IgD-negative memory B cell (primary cell): ENCODE measurements around the gene FAM13A. TPM values are rescaled to one million over a fixed set of nuclear protein-coding genes. Genes with fewer than 3 reads are reported as not detected.
"Not testable (repeated sequence)": the region's sequence is repeated elsewhere in the genome, so short reads cannot be mapped to it uniquely, and the experiment has no call there.

Experiments used
- H3K27ac Mint-ChIP-seq, 3 donors: one replicate each; pipeline ENCODE4 v1.8.0; 2020 to 2022; ENCODE audit warnings: mild to moderate bottlenecking in 3 of 3, mixed read lengths in 3 of 3, moderate library complexity in 1 of 3
- H3K27me3 Mint-ChIP-seq: one replicate; pipeline ENCODE4 v1.8.0; 2021; ENCODE audit warnings: mixed read lengths
- H3K36me3 Mint-ChIP-seq: one replicate; pipeline ENCODE4 v1.8.0; 2020; ENCODE audit warnings: mild to moderate bottlenecking, mixed read lengths
- H3K4me1 Mint-ChIP-seq, 3 donors: one replicate each; pipeline ENCODE4 v1.8.0; 2020 to 2022; ENCODE audit warnings: mixed read lengths in 3 of 3, mild to moderate bottlenecking in 1 of 3
- H3K4me3 Mint-ChIP-seq, 4 donors: one replicate each; pipeline ENCODE4 v1.8.0; 2020 to 2022; ENCODE audit warnings: mild to moderate bottlenecking in 4 of 4, mixed read lengths in 4 of 4, moderate library complexity in 3 of 4
- H3K9me3 Mint-ChIP-seq, 3 donors: one replicate each; pipeline ENCODE4 v1.8.0; 2020 to 2021; ENCODE audit warnings: mixed read lengths in 3 of 3, mild to moderate bottlenecking in 1 of 3
- polyA plus RNA-seq: library from polyadenylated mRNA; unstranded; fragments of 300-500 nt; fragmentation: Illumina TruSeq; gene quantifications from one replicate; pipeline ENCODE4 v1.2.3, GENCODE V29; 2021

The FAM13A gene
- 2.3 TPM for polyA plus RNA-seq

DNA sequence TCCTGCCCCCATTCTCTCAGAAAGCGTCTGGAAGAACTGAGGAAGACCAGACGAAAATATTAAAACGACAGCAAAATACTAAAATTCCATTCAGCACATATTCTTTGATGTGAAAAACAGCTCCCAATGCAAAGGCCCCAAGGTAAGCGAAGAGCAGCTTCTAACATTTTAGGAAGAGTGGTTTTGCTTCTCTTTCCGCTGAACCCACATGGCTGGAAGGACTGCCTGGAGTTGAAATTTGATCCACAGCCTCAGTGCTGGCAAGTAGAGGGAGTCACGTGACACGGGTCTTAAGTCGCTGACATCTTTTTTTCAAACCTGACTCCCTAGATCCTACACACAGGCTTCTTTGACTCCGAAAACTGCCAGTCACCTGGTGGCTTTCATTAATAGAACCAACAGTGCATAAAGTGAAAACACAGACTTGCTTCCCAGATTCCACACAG, at the start of gene FAM13A:
TSS of gene FAM13A (minus strand) at position 233 of the 446 bp plus-strand sequence. CDS start at position 12, 221 bp downstream.
- peaks cover 3 to 11% (median 5%) of the 10 kb centered on the region in 3 donors for H3K9me3 Mint-ChIP-seq
- H3K27me3 Mint-ChIP-seq: no peaks in the 10 kb centered on the region
- H3K36me3 Mint-ChIP-seq: peaks cover 2% of the 10 kb centered on the region
- H3K4me3 Mint-ChIP-seq: peak within 1 kb of the TSS in 2 of 4 donors; percentile 18 to 63
- H3K4me1 Mint-ChIP-seq: peaks cover 5 to 9% (median 6%) of the 10 kb centered on the region in 3 donors
- H3K27ac Mint-ChIP-seq: peak within 1 kb of the TSS in 1 of 3 donors; percentile 4

DNA sequence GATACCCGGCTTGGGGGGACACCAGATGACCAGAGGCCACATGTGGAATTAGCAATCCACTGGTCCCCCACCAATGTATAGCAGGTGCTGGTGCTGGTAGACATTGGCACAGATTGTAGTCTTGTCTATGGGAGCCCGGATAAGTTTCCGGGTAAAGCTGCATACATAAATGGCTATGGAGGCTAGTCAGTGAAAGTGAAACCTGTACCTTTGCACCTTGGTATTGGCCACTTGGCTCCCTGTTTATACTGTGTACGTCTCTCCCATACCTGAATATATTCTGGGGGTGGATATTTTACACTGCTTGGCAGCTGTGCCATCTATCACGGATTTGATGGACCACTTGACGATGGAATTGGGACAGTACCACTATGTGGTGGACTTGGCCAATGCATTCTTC, 48.7 kb upstream of the FAM13A start:
- H3K27ac Mint-ChIP-seq: no peak overlapping the region
- H3K9me3 Mint-ChIP-seq: no peaks in the 10 kb centered on the region
- peaks cover 12 to 25% (median 13%) of the 10 kb centered on the region in 3 donors for H3K4me1 Mint-ChIP-seq
- no peaks in the 10 kb centered on the region for H3K27me3 Mint-ChIP-seq
- H3K4me3 Mint-ChIP-seq: no peak overlapping the region
- peaks cover 1% of the 10 kb centered on the region for H3K36me3 Mint-ChIP-seq

DNA sequence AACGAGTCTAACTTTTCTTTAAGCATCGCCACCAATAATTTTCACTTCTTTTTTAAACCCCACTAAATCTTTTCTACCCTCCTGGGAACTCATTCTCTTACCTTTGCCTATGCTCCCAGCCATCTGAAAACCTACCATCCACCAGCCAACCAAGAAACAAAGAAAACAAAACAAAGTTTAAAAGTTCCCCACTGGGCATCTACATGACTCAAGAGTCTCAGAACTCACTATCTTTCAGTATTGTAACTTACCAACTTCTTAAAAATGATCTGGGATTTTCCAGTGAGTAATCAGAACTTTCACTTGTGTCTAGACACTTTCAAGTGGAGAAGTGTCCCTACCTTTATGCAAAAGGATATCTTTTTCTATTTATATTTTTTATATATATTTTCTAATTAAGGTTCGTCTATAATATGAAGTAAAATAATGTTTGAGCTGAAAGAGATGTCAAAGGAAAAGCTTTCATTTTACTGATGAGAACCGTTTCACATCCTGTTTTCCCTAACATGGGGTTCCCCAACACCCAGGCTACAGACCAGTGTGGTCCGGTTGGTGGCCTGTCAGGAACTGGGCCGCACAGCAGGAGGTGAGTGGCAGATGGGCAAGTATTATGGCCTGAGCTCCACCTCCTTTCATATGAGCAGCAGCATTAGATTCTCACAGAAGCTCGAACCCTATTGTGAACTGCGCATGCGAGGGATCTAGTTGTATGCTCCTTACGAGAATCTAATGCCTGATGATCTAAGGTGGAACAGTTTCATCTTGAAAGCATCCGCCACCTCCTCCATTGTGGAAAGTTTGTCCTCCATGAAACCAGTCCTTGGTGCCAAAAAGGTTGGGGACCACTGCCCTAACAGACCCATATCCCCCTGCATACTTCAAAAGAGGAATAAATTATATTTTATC, 44.5 kb upstream of the FAM13A start:
- Mint-ChIP-seq H3K36me3 (peaks cover 5% of the 10 kb centered on the region), H3K27ac (peak overlapping the region; percentile 21 to 50 (median 30)), H3K4me1 (peaks cover 6 to 21% (median 9%) of the 10 kb centered on the region in 3 donors), H3K27me3 (no peaks in the 10 kb centered on the region), H3K4me3 (peak overlapping the region; percentile 22 to 77 (median 40)), H3K9me3 (peaks cover 0 to 7% (median 5%) of the 10 kb centered on the region in 3 donors)

DNA sequence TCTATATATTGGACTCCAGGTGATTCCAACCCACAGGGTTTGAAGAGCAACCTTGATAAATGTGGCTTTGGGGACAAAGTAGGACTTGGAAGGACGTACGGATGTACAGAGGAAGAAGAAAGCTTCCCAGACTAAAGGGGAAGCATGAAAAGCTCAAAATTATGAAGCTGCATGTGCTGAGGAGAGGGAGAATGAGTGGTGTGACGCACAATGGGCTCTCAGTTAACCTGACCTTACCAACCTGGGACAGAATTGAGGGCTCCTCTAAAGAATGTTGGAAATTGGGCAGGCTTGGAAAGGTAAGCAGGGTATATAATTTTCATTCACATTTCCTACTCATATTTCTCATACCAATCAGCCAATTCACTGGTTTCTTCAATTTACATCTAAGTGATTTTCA, 43.9 kb upstream of the FAM13A start:
- Mint-ChIP-seq H3K36me3 (peaks cover 5% of the 10 kb centered on the region), H3K9me3 (peaks cover 0 to 7% (median 5%) of the 10 kb centered on the region in 3 donors), H3K27ac (peak overlapping the region; percentile 21 to 50 (median 30)), H3K4me1 (peaks cover 6 to 21% (median 9%) of the 10 kb centered on the region in 3 donors), H3K27me3 (no peaks in the 10 kb centered on the region), H3K4me3 (peak overlapping the region; percentile 22 to 77 (median 40))

DNA sequence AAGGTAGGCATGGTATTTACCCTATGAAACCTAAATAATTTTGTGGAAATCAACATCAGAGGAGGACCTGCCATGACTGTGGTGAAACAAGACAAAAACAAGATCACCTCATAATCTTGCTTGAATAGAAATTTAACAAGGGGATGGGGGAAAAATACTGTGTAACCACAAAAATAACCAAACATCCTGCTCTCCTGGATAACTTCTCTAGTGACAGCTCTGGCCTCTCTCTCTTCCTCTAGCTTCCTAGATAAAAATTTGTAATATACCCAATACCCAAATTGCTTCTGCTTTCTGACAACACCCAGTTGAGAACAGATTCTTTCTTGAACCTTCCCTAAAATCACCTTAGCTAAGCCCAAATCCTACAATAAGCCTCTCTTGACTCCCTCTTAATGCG, 42.5 kb upstream of the FAM13A start:
- peaks cover 0 to 7% (median 5%) of the 10 kb centered on the region in 3 donors for H3K9me3 Mint-ChIP-seq
- no peaks in the 10 kb centered on the region for H3K27me3 Mint-ChIP-seq
- H3K4me3 Mint-ChIP-seq: no peak overlapping the region
- H3K4me1 Mint-ChIP-seq: peaks cover 6 to 21% (median 9%) of the 10 kb centered on the region in 3 donors
- H3K36me3 Mint-ChIP-seq: peaks cover 5% of the 10 kb centered on the region
- no peak overlapping the region for H3K27ac Mint-ChIP-seq

DNA sequence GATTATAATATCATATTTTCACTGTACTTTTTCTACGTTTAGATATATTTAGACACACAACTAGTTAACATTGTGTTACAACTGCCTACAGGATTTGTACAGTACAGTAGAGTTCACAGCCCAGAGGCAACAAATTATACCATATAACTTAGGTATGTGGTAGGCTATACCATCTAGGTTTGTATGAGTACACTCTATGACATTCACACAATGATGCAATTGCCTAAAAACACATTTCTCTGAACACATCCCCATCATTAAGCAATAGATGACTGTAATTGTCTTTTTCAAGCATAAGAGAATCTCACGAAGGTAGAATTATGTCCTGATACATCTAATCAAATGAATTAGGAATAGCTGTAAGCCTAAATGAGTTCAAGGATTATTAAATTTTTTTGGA, 42.0 kb upstream of the FAM13A start:
- Mint-ChIP-seq H3K27me3 (no peaks in the 10 kb centered on the region), H3K9me3 (peaks cover 0 to 7% (median 5%) of the 10 kb centered on the region in 3 donors), H3K27ac (no peak overlapping the region), H3K4me3 (no peak overlapping the region), H3K4me1 (peaks cover 6 to 21% (median 9%) of the 10 kb centered on the region in 3 donors), H3K36me3 (peaks cover 5% of the 10 kb centered on the region)

DNA sequence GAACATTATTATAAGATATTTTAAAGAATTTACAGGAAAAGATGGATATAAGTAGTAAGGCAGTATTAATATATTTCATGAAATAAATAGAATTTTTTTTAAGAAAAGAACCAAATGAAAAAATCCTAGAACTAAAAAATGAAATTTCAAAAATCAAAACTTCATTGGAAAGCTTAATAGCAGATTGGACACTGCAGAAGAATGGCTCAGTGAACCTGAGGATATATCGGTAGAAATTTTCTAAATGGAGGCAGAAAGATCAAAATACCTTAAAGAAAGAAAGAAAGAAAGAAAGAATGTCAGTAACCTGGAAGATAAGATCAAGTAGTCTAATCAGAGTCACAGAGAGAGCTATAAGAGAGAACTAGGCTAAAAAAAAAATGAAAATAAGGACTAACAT, 21.3 kb upstream of the FAM13A start:
- no peaks in the 10 kb centered on the region for H3K27me3 Mint-ChIP-seq
- peaks cover 3 to 18% (median 12%) of the 10 kb centered on the region in 3 donors for H3K9me3 Mint-ChIP-seq
- H3K4me1 Mint-ChIP-seq: peaks cover 0 to 2% (median 0%) of the 10 kb centered on the region in 3 donors
- H3K36me3 Mint-ChIP-seq: peaks cover 1% of the 10 kb centered on the region
- H3K27ac Mint-ChIP-seq: no peak overlapping the region
- H3K4me3 Mint-ChIP-seq: peak overlapping the region in 1 of 4 donors; percentile 70

DNA sequence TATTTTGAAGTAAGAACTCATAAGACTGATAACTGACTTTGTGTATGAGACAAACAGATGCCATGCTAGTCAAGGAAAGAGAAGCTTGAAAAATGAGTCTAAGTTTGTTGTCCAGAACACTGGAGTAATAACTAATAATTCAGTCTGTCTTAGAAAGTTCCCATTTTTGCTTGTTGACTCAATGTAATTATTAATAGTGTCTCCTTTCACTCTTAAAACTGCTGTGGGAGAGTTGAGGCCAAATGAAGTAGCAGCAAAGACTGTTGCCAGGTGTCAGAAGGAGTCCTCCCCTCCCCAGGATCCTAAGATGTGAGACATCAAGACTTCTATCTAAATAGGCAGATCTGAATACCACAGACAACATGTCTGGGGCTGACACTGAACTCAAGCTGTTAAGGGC, 20.8 kb upstream of the FAM13A start:
- peaks cover 0 to 2% (median 0%) of the 10 kb centered on the region in 3 donors for H3K4me1 Mint-ChIP-seq
- peaks cover 3 to 18% (median 9%) of the 10 kb centered on the region in 3 donors for H3K9me3 Mint-ChIP-seq
- peaks cover 1% of the 10 kb centered on the region for H3K36me3 Mint-ChIP-seq
- no peak overlapping the region for H3K27ac Mint-ChIP-seq
- H3K27me3 Mint-ChIP-seq: no peaks in the 10 kb centered on the region
- H3K4me3 Mint-ChIP-seq: no peak overlapping the region

DNA sequence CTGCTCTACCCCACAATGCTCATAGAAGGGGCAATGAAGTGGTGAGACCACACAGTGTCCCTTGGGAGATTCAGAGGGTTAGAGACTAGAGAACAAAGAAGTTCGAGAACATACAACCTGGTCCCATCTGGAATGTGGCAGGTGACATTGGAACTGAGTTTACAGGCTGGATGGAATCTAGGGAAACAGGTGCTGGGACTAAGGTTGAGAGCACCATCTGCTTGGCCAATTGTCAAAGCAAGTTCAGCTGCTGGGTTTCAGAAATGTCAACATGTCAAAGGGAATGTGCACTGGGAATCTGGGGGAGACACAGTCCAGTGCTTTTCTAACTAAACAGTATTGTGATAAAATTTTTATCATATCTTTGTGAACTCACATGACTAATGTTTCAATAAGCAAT, 15.9 kb upstream of the FAM13A start:
- Mint-ChIP-seq H3K27ac (no peak overlapping the region), H3K4me3 (no peak overlapping the region), H3K4me1 (peaks cover 3 to 4% (median 3%) of the 10 kb centered on the region in 3 donors), H3K9me3 (peaks cover 3 to 12% (median 6%) of the 10 kb centered on the region in 3 donors), H3K27me3 (peaks cover 2% of the 10 kb centered on the region), H3K36me3 (no peaks in the 10 kb centered on the region)

DNA sequence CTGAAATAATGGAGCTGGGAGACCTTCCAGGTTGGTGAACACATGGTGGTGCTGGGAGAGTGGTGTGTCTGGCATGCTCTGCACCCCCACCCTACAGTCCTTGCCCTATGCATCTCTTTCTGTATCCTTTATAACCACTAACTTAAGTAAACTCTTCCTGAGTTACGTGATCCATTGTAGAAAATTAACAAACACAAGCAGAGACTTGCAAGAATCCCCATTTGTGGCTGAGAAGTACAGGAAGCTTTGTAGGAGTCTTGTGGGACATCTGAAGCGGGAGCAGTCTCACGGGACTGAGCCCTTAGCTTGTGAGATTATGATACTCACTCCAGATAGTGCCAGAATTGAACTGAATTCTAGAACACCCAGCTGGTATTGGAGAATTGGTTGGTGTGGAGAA, 14.3 kb upstream of the FAM13A start:
- H3K4me1 Mint-ChIP-seq: peaks cover 3 to 4% (median 3%) of the 10 kb centered on the region in 3 donors
- no peak overlapping the region for H3K27ac Mint-ChIP-seq
- H3K36me3 Mint-ChIP-seq: no peaks in the 10 kb centered on the region
- H3K9me3 Mint-ChIP-seq: peaks cover 0 to 3% (median 0%) of the 10 kb centered on the region in 3 donors
- H3K4me3 Mint-ChIP-seq: no peak overlapping the region
- H3K27me3 Mint-ChIP-seq: peaks cover 2% of the 10 kb centered on the region

DNA sequence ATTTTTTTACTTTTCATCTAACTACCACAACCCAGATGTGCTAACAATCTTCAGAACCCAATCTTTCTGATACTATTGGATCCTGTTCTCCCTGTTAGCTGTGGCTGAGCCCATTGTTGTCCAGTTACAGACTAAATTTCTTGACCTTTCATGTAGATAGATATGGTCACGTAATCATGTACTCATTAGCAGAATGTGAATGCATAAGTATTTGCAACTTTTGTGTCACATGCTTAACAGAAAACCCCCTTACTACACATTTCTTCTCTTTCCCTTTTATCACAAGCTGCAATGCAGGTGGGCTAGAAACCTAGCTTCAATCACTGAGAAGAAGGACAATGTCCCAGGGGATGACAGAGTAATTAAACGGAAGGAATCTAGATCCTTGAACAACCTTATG, 13.1 kb upstream of the FAM13A start:
- Mint-ChIP-seq H3K9me3 (no peaks in the 10 kb centered on the region), H3K4me1 (peaks cover 3 to 4% (median 3%) of the 10 kb centered on the region in 3 donors), H3K36me3 (no peaks in the 10 kb centered on the region), H3K27me3 (peaks cover 2% of the 10 kb centered on the region), H3K27ac (no peak overlapping the region), H3K4me3 (no peak overlapping the region)

DNA sequence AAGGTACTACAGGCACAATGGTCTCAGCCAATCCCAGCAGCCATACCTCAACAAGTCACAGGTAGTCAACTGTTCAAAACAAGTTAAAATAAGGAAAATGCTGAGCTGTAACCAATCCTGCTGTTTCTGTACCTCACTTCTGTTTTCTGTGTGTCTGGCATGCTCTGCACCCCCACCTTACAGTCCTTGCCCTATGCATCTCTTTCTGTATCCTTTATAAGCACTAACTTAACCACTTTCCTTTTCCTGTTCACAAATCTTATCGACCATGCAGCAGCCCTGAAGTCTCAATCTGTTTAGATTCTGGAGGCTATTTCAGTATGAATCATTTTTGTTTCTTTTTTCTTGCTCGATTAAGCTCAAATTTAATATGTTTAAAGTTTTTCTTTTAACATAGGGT, 12.5 kb upstream of the FAM13A start:
- Mint-ChIP-seq H3K27ac (no peak overlapping the region), H3K4me3 (no peak overlapping the region), H3K36me3 (no peaks in the 10 kb centered on the region), H3K27me3 (peaks cover 2% of the 10 kb centered on the region), H3K9me3 (no peaks in the 10 kb centered on the region), H3K4me1 (peaks cover 3 to 4% (median 3%) of the 10 kb centered on the region in 3 donors)

DNA sequence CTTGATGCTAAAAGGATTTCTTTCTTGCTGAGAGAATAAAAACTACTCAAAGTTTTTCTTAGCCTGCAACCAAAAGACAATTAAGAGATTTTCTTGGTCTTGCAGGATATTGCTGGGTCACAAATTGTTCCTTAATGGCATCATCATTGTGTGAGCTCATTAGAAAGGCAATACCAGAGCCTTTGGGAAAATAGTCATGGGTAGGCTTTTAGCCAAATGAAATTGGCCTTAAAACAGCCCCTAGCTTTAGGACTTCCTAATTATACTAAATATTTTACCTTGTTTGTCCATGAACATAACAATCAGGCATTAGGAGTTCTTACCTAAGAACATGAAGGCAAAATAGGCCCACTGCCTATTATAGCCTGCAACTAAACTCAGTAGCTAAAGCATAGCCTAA, 10.4 kb upstream of the FAM13A start:
- no peak overlapping the region for H3K27ac Mint-ChIP-seq
- H3K4me3 Mint-ChIP-seq: no peak overlapping the region
- H3K4me1 Mint-ChIP-seq: peaks cover 3 to 4% (median 3%) of the 10 kb centered on the region in 3 donors
- no peaks in the 10 kb centered on the region for H3K9me3 Mint-ChIP-seq
- H3K27me3 Mint-ChIP-seq: peaks cover 2% of the 10 kb centered on the region
- no peaks in the 10 kb centered on the region for H3K36me3 Mint-ChIP-seq

DNA sequence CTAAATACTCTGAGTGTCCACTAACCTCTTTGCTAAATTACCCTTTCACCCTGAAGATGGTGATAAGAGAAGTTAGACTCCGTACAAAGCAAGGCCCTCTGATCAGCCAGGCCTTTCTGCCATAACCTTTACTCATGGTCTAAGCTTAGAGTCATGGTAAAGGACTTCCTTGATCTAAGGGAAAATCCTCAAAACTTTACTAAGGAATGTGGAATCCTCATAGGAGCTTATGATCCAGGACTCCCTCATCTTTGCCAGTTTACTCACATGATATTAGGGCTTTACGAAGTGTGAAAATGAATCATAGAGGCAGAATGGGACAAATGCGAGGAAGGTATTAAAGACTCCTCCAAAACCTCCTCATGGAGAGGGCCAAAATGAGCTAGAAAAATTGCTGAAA, 7.9 kb upstream of the FAM13A start:
- Mint-ChIP-seq H3K27me3 (peaks cover 2% of the 10 kb centered on the region), H3K36me3 (peaks cover 2% of the 10 kb centered on the region), H3K27ac (no peak overlapping the region), H3K4me3 (no peak overlapping the region), H3K4me1 (peaks cover 3 to 4% (median 3%) of the 10 kb centered on the region in 3 donors), H3K9me3 (peaks cover 0 to 7% (median 5%) of the 10 kb centered on the region in 3 donors)

DNA sequence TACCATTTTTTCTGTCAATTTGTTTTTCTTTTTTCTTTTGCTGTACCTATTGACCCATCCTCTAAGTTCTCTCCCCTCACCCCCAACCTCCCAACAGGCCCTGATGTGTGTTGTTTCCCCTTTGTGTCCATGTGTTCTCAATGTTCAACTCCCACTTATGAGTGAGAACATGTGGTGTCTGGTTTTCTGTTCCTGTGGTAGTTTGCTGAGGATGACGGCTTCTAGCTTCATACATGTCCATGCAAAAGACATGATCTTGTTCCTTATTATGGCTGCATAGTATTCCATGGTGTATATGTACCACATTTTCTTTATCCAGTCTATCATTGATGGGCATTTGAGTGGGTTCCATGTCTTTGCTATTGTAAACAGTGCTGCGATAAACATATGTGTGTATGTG, 859 bp upstream of the FAM13A start:
- not testable (repeated sequence) for H3K36me3 Mint-ChIP-seq, H3K4me1 Mint-ChIP-seq, H3K4me3 Mint-ChIP-seq, H3K27me3 Mint-ChIP-seq, H3K27ac Mint-ChIP-seq
- H3K9me3 Mint-ChIP-seq: peaks cover 3 to 11% (median 5%) of the 10 kb centered on the region in 3 donors
